ENCODE measurements around the gene SH2D4B.

SH2D4B gene

GRCh38 chr10:80537736-80538480, at the start of gene SH2D4B:
Gene SH2D4B, plus strand, starts transcription at chr10:80537902. Its CDS starts 430 bp downstream, at chr10:80538332.
- ATAC-seq = no peak

- ATAC-seq = no peak
Observed at GRCh38 chr10:80488539-80489066, 49.1 kb upstream of the SH2D4B start.

GRCh38 chr10:80489371-80490112, 48.2 kb upstream of the SH2D4B start:
- no peak for ATAC-seq

- no peak for ATAC-seq
Observed at GRCh38 chr10:80491251-80492102, 46.2 kb upstream of the SH2D4B start.

- peak in 1 of 2 donors; percentile 9 for ATAC-seq
Observed at GRCh38 chr10:80492848-80493521, 44.7 kb upstream of the SH2D4B start.

- peak; percentile 41 to 56 for ATAC-seq
Observed at GRCh38 chr10:80493522-80494051, 44.1 kb upstream of the SH2D4B start.

- ATAC-seq = no peak
Observed at GRCh38 chr10:80496555-80497172, 41.0 kb upstream of the SH2D4B start.

- no peak for ATAC-seq
Observed at GRCh38 chr10:80497187-80498077, 40.3 kb upstream of the SH2D4B start.

GRCh38 chr10:80498078-80498832, 39.4 kb upstream of the SH2D4B start:
- peak; percentile 12 to 21 for ATAC-seq

GRCh38 chr10:80498833-80499741, 38.6 kb upstream of the SH2D4B start:
- peak; percentile 84 to 89 for ATAC-seq

GRCh38 chr10:80500572-80501380, 36.9 kb upstream of the SH2D4B start:
- ATAC-seq = peak; percentile 49 to 60

GRCh38 chr10:80501381-80501912, 36.3 kb upstream of the SH2D4B start:
- ATAC-seq = no peak

GRCh38 chr10:80501913-80502521, 35.7 kb upstream of the SH2D4B start:
- ATAC-seq = no peak

GRCh38 chr10:80502621-80503583, 34.8 kb upstream of the SH2D4B start:
- no peak for ATAC-seq

GRCh38 chr10:80503584-80504157, 34.0 kb upstream of the SH2D4B start:
- no peak for ATAC-seq

Measured in activated CD4-positive, CD25-positive, alpha-beta regulatory T cell treated with anti-CD3 and anti-CD28 coated beads, Interleukin-2, amount 50 U/mL, for 24 hours (primary cell).